Left renal pelvis (tissue), 4 donors: Measurements from ENCODE around the gene PPP3R1. TPM values are rescaled to one million over a fixed set of nuclear protein-coding genes. Genes with fewer than 3 reads are reported as not detected.
"Not testable (repeated sequence)": the region's sequence is repeated elsewhere in the genome, so short reads cannot be mapped to it uniquely, and the experiment has no call there.

ENCODE experiments used
- DNase-seq, 4 donors: peaks; one replicate each; pipeline ENCODE4 v3.0.0-alpha.2; 2013; ENCODE audit warnings: low read depth in 4 of 4, low spot score in 3 of 4
- polyA plus RNA-seq, 4 donors: library from polyadenylated mRNA; unstranded; fragments of 120-200 nt; gene quantifications; one replicate each; pipeline ENCODE4 v1.2.1, GENCODE V29; 2013; ENCODE audit not compliant: insufficient read length in 4 of 4

Gene PPP3R1
- polyA plus RNA-seq, 4 donors: 55.7 to 76.1 (median 71.3) TPM

DNA sequence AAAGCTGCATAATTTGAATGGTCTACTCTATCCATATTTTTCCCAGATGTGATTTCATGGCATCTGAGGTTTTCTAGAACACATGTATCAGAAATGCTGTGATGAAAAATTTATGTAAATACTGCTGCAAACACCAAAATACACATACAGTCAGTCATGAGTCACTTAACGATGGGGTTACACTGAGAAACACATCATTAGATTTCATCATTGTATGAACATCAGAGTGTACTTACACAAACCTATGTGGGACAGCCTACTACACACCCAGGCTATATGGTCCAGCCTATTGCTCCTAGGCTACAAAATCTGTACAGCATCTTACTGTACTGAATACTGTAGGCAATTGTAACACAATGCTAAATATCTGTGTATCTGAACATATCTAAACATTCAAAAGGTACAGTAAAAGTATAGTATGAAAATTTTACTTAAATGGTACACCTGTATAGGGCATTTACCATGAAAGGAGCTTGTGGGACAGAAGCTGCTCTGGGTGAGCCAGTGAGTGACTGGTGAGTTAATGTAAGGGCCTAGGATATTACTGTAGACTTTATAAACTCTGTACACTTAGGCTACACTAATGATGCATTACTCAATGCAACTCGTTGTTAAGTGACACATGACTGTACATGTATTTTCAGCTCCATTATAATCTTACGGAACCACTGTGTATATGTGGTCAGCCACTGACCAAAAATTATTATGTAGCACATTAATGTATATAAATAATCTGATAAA, 61.2 kb downstream of the PPP3R1 start:
- DNase-seq: no peak

DNA sequence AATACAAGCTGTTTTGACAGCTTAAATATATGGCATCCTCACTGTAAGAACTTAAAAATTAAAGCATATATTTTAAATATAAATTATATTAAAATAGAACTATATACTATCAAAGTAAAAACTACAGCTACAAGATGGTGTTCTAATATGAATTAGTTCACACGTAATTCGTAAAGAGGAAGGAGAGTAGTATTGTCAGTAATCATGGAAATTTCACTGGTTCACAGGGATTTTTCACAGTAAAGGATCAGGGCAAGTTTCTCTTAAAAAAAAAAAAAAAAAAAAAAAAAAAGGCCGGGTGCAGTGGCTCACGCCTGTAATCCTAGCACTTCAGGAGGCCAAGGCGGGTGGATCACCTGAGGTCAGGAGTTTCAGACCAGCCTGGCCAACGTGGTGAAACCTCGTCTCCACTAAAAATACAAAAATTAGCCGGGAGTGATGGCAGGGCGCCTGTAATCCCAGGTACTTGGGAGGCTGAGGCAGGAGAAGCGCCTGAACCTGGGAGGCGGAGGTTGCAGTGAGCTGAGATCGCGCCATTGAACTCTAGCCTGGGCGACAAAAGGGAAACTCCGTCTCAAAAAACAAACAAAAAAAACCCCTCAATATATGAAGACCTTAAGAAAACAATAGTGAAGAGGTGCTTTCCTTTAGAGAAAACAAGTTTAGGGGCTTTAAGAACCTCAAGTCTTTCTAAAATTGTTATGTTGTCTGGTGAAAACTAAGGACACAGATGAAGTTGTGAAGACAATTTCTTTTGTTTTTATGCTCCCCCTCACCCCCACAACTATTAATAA, 62.1 kb downstream of the PPP3R1 start:
- no peak for DNase-seq

DNA sequence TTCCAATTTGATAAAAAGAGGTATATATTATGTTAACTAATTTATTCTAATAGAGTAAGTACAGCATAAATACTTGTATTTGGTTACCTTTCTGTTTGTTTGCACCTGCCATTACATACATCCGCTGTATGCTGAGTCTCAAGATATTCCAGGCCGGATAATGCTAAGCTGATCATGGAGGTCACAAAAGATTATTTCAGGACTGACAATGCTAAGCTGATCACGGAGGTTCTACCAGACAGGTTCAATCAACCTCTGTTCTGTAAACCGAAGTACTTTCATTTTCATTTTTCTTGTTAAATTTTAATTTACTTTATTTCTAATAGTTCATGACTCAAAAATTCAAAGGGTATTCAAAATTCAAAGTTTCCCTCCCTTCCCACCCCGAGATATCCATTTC, 63.5 kb downstream of the PPP3R1 start:
- DNase-seq: no peak

DNA sequence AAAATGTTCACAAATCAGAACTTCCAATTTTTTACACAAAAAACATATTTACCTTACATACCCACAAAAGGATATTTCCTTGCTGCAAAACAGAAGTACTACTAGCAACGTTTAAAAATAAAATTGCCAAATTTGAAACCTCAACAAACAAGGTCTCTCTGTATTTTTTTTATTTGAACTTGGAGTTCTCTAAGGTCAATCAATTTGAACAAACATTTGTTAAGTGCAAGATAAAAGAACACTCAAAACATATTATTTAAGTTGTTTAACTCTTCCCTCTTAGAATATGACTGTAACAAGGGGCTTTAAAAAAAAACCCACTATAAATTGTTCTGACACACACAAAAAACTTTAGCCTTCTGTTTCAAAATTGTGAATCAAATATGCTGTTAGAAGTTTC, 65.0 kb downstream of the PPP3R1 start:
- no peak for DNase-seq

DNA sequence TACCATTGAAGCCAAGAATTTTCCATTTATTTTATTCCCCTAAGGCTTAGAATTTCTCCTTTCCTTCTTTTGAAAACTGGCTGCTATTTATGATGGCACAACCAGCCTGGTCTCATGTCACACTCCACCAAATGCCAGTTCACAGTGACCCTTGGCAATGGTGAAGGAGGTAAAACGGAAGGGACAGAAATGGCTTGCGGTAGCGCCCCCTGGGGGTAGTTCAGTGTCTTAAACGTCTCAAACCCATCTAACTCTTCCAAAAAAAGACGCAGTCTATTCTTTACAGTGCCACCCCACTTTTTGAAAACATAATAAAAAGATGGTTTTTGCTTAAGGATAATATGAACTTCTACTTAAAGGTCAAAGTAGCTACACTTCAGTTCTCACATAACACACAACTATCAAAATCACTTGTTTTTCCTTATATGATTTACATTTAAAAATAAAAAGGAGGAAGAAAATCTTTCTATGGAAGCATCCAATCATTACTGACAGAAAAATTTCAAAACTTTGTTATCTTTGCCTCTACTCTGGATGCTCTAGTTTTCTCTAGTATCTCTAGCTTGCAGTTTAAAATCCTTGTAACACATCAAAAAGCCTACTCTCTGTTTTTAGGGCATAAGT, 66.7 kb downstream of the PPP3R1 start:
- no peak for DNase-seq

DNA sequence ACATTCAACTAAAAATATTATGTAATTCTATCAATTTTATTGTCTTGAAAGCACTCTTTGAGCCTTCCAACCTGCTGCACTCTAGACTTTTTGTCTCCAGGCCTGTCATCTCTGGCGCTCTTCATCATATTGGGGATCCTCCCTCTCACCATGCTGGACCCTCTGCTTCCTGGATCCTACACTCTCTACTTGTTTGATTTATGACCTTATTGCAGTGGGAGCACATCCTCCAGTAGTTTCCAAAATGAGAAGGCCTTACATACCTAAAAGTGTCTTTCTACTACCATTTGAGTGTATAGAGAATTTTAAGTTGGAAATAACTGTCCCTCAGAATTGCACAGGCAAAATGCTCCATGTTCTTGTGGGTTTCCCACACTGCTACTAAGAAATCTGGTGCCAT, 69.4 kb downstream of the PPP3R1 start:
- no peak for DNase-seq

DNA sequence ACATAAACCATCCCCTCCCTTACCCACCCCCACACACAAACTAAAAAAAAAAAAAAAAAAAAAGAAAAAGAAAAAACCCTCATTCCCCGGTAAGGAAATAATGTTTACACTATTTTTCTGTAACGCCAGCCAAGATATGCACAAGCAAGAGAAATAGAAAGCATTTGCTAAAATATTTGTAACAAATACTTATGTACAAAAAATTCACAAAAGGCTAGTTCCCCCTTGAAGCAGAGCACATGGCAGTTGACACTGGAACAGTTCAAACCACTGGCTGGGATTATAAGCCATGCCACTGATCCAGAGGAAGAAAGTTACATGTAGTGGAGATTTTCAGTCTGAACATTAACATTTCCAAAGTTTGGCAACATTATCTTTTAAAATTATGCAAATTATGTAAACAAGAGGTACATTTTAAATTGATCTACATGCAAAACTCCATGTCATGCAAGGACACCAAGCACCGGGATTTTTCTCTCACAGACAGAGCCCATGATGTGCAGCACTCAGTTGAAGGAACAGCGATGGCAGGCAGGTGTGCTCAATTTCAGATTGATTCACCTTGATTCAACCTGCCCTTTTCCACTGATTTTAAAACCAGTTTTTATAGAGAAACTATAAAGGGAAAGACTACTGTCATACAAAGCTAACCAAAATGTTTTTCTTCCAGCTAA, 73.2 kb downstream of the PPP3R1 start:
- no peak for DNase-seq

DNA sequence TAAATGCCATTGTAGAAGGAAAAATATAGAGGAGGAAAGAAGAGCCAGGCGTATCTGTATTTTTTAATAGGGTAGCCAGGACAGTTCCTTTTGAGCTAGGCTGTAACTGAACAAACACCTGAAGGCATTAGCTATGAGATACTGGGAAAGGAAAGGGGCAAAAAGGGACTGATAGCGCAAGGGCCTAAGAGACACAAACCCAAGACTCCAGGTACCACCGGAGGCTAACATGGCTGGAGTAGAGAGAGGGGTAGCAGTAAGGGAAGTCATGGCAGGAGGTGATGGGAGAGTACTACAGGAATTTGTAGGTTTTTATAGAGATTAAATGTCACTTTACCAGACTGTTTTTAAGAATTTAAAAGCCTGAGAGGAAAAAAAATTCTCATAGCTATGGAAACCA, 73.9 kb downstream of the PPP3R1 start:
- no peak for DNase-seq

DNA sequence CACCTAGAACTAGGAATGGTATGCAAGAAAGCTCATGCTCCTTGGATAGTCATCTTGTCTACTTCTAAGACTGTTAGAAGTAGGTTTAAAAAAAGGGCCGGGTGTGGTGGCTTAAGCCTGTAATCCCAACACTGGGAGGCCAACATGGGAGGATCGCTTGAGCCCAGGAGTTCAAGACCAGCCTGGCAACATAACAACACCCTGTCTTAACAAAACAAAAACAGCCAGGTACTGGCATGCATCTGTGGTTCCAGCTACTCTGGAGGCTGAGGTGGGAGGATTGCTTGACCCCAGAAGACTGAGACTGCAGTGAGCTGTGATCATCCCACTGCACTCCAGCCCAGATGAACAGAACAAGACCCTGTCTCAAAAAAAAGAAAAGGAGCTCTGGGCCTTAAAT, 74.8 kb downstream of the PPP3R1 start:
- no peak for DNase-seq

DNA sequence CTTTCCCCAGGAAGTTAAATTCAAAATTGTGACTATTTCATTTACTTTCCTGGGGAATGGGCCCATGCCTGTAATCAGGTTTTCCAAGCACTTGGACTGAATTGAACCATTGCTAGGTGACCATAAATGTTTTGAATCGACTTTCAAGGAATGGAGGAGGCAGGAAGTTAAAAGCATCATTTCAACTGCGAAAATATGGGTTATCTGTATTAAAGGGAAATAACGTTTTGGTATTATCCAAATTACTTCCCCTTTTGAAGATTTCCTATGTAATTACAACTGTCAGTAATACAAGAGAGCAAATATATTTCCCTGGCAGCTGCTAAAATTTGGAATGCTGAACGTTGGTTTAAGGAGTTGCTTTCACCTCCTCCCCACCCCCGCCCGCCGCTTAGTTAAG, 75.7 kb downstream of the PPP3R1 start:
- no peak for DNase-seq

DNA sequence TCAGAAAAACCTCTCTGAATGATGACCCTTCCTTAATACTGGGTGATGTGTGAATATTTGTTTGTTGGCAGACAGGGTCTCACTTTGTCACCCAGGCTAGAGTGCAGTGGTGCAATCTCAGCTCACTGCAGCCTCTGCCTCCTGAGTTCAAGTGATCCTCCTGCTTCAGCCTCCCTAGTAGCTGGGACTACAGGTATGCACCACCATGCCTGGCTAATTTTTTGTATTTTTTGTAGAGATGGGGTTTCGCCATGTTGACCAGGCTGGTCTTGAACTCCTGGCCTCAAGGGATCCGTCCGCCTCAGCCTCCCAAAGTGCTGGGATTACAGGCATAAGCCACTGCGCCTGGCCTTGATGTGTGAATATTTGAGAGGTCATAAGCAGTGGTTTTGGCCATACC, 77.1 kb downstream of the PPP3R1 start:
- DNase-seq: not testable (repeated sequence)

DNA sequence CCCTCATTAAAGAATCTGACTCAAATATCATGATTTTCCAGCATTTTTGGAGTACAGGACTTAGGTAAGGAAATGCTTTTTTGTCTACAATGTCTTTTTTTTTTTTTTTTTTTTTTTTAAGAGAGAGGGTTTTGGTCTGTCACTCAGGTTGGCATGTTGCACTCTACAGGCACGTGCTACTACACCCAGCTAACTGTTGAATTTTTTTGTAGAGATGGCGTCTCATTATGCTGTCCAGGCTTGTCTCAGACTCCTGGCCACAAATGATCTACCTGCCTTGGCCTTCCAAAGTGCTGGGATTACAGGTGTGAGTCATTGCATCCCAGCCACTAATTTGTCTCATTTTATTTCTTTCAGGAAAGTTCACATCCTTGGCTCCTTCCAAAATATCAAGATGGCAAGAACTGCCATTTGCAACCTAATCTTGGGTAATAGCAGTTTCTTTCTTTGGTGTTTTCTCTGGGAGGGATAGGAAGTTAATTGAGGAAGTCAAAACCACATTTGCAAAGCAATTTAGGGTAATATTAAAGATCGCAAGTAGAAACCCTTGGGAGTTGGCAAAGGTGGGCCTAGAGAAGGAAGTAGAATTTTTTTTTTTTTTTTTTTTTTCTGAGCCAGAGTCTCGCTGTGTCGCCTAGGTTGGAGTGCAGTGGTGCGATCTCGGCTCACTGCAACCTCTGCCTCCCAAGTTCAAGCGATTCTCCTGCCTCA, 79.2 kb downstream of the PPP3R1 start:
- DNase-seq: no peak

DNA sequence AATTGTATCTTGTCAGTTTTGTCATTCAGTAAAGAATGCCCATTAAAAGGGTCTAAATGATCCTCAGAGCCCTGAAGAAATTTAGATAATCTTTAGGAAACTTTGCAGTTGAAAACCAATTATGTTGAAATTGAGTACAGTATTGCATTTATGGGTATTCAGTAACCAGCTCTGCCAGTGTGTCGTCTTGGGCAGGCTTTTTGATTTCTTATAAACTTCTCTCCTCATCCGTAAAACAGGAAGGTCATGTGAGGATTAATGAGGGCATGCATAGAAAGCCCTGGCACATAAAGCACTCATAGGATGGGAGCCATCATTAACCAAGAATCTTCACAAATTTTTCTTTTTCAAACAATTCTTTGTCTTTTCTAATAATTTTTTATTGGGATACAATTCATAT, 79.8 kb downstream of the PPP3R1 start:
- no peak for DNase-seq

DNA sequence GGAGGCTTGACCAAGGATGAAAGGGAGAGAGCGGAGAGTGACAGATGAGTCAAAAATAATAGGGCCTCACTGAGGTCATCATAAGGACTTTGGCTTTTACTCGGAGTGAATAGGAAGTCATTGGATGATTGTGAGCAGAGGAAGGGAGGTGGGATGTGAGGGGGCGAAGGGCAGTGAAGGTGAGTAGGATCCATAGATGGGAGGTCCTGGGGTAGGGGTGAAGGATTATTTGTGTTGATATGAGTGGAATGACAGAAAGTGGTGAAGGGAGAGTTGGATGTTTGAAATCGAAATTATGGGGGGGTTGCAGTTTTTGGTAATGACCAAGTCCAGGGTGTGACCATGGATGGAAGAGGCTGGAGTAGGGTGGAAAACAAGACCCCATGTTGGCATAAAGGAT, 80.6 kb downstream of the PPP3R1 start:
- DNase-seq: no peak

DNA sequence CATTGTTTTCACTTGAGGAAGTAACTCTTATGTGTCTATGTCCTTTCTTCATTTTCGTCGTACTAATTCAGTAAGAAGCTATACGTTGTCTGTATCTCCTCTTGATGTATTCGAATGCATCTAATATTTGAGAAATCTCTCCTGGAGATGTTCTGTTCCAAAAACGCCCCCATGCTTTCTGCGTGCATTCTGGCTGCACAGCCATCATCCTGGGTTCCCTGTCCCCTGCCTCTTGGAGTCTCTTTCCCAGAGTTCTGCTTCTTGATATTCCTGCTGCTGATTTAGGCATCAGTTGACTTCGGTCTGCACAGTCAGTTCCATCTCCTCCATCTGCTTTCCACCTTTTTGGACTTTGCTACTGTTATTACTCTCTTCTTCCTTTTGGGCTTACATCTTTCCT, 81.2 kb downstream of the PPP3R1 start:
- DNase-seq: no peak

DNA sequence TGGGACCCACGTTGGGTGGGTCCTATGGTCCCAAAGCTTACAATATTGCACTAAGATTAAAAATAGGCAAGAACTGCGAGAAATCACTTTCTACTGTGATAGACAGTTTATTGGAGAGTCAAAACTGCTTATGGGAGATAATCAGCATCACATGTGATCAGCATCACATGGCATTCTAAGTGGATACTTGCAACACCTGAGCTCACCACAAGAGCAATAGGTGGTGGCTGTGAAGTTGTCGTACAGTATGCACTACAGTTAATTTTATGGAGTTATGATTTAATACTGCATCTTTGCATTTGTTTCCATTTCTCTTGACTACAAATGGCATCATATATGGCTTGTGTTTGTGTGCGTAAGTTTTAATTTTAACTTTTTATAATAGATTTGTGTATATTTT, 83.0 kb downstream of the PPP3R1 start:
- DNase-seq: no peak

DNA sequence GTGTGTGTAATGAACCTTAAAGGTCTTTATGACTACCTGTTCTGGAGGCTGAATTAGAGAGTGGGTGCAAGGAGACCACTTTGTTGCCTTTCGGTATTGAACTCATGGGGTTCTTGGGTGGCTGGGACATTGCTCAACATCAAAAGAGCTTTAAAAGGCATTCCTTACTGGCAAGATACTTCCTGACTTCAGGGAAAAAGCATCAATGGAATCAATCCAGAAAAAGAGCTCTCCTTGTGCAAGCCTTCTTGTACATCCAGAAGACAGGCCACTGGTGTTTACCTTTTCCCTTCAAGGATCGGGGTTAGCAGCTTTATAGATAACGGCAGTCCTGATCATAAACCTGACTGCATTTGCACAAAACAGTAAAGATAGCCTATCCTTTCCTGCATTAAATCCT, 85.1 kb downstream of the PPP3R1 start:
- no peak for DNase-seq

DNA sequence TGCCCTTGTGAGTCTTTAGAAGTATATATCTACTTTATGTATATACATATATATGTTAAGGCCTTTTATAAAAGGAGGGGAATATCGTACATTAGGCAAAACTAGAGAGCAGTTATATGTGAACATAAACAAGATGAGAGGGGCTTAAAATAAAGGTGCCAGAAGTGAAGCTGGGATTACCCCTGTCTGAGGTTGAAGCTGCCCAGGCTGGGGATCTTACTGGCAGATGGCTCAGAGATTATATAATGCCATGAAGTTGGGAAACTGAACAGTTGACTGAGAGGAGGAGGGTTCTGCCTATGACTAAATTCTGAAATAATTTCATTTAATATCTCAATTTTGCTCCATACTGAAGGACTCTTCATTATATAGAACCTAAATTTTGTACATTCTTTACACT, 88.7 kb downstream of the PPP3R1 start:
- DNase-seq: no peak

DNA sequence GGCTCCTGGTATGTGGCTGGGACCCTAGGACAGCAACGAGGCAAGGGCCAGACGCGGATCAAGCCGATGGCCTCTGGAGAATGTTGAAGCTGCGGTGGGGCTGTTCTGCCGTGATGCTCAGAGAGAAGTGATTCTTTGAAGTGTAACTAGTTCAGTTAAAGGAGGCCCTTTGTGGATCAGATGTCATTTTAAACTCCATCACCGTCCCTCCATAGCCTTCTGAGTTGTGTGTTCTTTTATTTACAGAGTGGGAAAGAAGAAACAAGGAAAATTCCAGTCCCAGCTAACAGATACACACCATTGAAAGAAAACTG, 94.2 kb downstream of the PPP3R1 start:
- peak in 1 of 4 donors; percentile 12 for DNase-seq

DNA sequence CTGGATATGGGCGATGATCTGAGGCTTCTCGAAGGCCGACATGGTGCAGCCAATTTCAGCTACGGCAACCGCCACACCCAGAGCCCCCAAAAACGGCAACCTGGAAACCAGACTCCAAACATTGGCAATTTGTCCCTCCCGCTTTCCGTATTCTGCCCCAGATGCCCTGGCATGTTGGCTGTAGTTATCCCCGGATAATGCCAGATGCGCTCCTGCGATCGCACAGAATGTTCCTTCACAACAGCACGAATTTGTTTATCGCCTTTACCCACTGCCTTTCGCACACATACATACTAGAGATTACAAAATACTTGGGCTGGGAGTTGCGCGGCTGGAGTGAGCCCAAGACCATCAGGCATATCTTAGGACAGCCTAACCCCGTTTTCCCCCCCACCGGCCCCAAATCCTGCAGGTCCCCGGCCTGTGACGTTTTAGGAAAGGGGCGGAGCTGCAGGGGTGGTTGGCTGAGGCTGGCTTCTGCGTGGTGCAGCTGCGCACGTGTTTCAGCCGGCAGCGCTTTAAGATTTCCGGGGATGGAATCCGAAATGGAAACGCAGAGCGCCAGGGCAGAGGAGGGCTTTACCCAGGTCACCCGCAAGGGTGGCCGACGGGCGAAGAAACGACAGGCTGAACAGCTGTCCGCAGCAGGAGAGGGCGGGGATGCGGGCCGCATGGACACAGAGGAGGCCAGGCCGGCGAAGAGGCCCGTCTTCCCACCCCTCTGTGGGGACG, 94.8 kb downstream of the PPP3R1 start, which contains the start of gene PNO1:
TSS of gene PNO1 (plus strand) at position 487 of the 732 bp plus-strand sequence. CDS start at position 534, 47 bp downstream.
- peak; percentile 92 to 95 (median 94) for DNase-seq
